GM23248 (cell line): Measurements from ENCODE around the gene CACNA2D1. TPM values are rescaled to one million over a fixed set of nuclear protein-coding genes. Genes with fewer than 3 reads are reported as not detected.

ENCODE experiments used
- DNase-seq: peaks from one replicate; pipeline ENCODE4 v3.0.0-alpha.2; 2015
- H2AFZ ChIP-seq: fragments of 200-600 bp; sonication (generic); 2 replicates; pipeline ENCODE4 v1.6.1; 2016; ENCODE audit warnings: antibody characterized with exemption
- H3F3A ChIP-seq: fragments of 200-600 bp; sonication (generic); 2 replicates; pipeline ENCODE4 v1.6.1; 2016; ENCODE audit warnings: mild to moderate bottlenecking, antibody characterized with exemption, mixed run types; ENCODE audit not compliant: insufficient read depth
- H3K27ac ChIP-seq: fragments of 200-600 bp; sonication (generic); 2 replicates; pipeline ENCODE4 v1.5.1; 2016; ENCODE audit warnings: mild to moderate bottlenecking
- H3K27me3 ChIP-seq: fragments of 200-600 bp; sonication (generic); replicated peaks from 2 replicates; pipeline ENCODE4 v1.6.1; 2016; ENCODE audit warnings: mild to moderate bottlenecking; ENCODE audit not compliant: insufficient read depth
- H3K36me3 ChIP-seq: fragments of 200-600 bp; sonication (generic); 2 replicates; pipeline ENCODE4 v1.6.1; 2016; ENCODE audit warnings: low read depth, mild to moderate bottlenecking
- H3K4me1 ChIP-seq: fragments of 200-600 bp; sonication (generic); 2 replicates; pipeline ENCODE4 v1.6.1; 2016; ENCODE audit warnings: mild to moderate bottlenecking; ENCODE audit not compliant: insufficient read depth
- H3K4me2 ChIP-seq: fragments of 200-600 bp; sonication (generic); one replicate; pipeline ENCODE4 v1.6.1; 2016; ENCODE audit warnings: mild to moderate bottlenecking; ENCODE audit not compliant: unreplicated experiment
- H3K4me3 ChIP-seq: fragments of 200-600 bp; sonication (generic); 2 replicates; pipeline ENCODE4 v1.5.1; 2016; ENCODE audit warnings: mild to moderate bottlenecking
- H3K79me2 ChIP-seq: fragments of 200-600 bp; sonication (generic); 2 replicates; pipeline ENCODE4 v1.6.1; 2016; ENCODE audit warnings: mild to moderate bottlenecking; ENCODE audit not compliant: insufficient read depth
- H3K9ac ChIP-seq: fragments of 200-600 bp; sonication (generic); 2 replicates; pipeline ENCODE4 v1.6.1; 2016; ENCODE audit warnings: mild to moderate bottlenecking
- H3K9me2 ChIP-seq: fragments of 200-600 bp; sonication (generic); 2 replicates; pipeline ENCODE4 v1.6.1; 2016; ENCODE audit warnings: mixed run types, mild to moderate bottlenecking, moderate library complexity; ENCODE audit not compliant: insufficient read depth
- H3K9me3 ChIP-seq: fragments of 200-600 bp; sonication (generic); one replicate; pipeline ENCODE4 v1.6.1; 2017; ENCODE audit warnings: low read depth
- H4K20me1 ChIP-seq: fragments of 200-600 bp; sonication (generic); 2 replicates; pipeline ENCODE4 v1.6.0; 2016; ENCODE audit not compliant: insufficient read depth
- EZH2 ChIP-seq: fragments of 200-600 bp; sonication (generic); IDR thresholded peaks from 2 replicates; pipeline ENCODE4 v1.6.1; 2018; ENCODE audit warnings: antibody characterized with exemption, mild to moderate bottlenecking; ENCODE audit not compliant: insufficient read depth, poor library complexity, severe bottlenecking
- EZH2phosphoT487 ChIP-seq: fragments of 200-600 bp; sonication (generic); IDR thresholded peaks from 2 replicates; pipeline ENCODE4 v1.6.1; 2018; ENCODE audit warnings: antibody characterized with exemption, moderate library complexity, mild to moderate bottlenecking, low read depth; ENCODE audit not compliant: insufficient read depth
- WGBS, 2 experiments: methylation state at CpG; one replicate each; pipeline ENCODE4 v1.1.6; 2015 to 2017; ENCODE audit warnings: low lambda C conversion rate in 2 of 2, low coverage in 1 of 2; ENCODE audit errors: missing lambda C conversion rate in 2 of 2; 5-methylcytosine and 5-hydroxymethylcytosine counted together
- in situ Hi-C: fragments of 300-500 bp; cut with MboI; formaldehyde crosslinking; loops from 2 replicates; pipeline ENCODE4 v1.15.0; 2020
- polyA plus RNA-seq: library from polyadenylated mRNA; unstranded; fragments of >200 nt; fragmentation: Nextera tagmentation; extraction: Ambion mirVana; gene quantifications from 2 replicates; pipeline ENCODE4 v1.2.1, GENCODE V29; 2016
- total RNA-seq: library from RNA; depleted of rRNA; stranded (reverse); fragments of >200 nt; shearing (Covaris generic); gene quantifications from 2 replicates; pipeline ENCODE4 v1.2.3, GENCODE V29; 2014

The CACNA2D1 gene
- total and polyA plus RNA-seq, 2 experiments from 2014 or later: 7.7 to 21.2 TPM

GRCh38 chr7:82114237-82114636 lies 329.3 kb downstream of the CACNA2D1 start:
- no peak for TF ChIP-seq EZH2
- no peak for TF ChIP-seq EZH2phosphoT487
- Histone ChIP-seq H3K4me2 (no peak overlapping the region), H4K20me1 (no peaks in the 10 kb centered on the region), H3F3A (peaks cover 4% of the 10 kb centered on the region; the same call in 1 of the 2 replicates), H3K9me3 (no peaks in the 10 kb centered on the region), H3K9me2 (no peaks in the 10 kb centered on the region), H3K4me3 (no peak overlapping the region), H3K4me1 (peaks cover 5% of the 10 kb centered on the region), H3K36me3 (no peaks in the 10 kb centered on the region), H3K27ac (no peak overlapping the region), H2AFZ (no peak overlapping the region), H3K9ac (no peak overlapping the region), H3K27me3 (no peaks in the 10 kb centered on the region), H3K79me2 (no peaks in the 10 kb centered on the region)
- 98 to 99% methylated on average over 6 of the region's 6 CpGs for WGBS, 2 experiments
- no peak for DNase-seq
- in situ Hi-C loops: no loop called here

- H3K36me3 ChIP-seq: no peaks in the 10 kb centered on the region
- no peaks in the 10 kb centered on the region for H3K27me3 ChIP-seq
- no peaks in the 10 kb centered on the region for H4K20me1 ChIP-seq
- H3K4me2 ChIP-seq: no peak overlapping the region
- 90 to 94% methylated on average over 8 of the region's 8 CpGs for WGBS, 2 experiments
- H3K27ac ChIP-seq: no peak overlapping the region; the same call in 1 of the 2 replicates
- peaks cover 21% of the 10 kb centered on the region for H3K4me1 ChIP-seq
- no peaks in the 10 kb centered on the region for H3K9me3 ChIP-seq
- TF ChIP-seq EZH2 (no peak), EZH2phosphoT487 (no peak)
- no peaks in the 10 kb centered on the region for H3K79me2 ChIP-seq
- H2AFZ ChIP-seq: no peak overlapping the region
- no peak overlapping the region for H3K9ac ChIP-seq
- in situ Hi-C loops: no loop called here
- H3F3A ChIP-seq: peaks cover 4% of the 10 kb centered on the region; the same call in 1 of the 2 replicates
- DNase-seq: no peak
- H3K9me2 ChIP-seq: no peaks in the 10 kb centered on the region
- no peak overlapping the region for H3K4me3 ChIP-seq
These were observed 333.3 kb downstream of the CACNA2D1 start for GRCh38 chr7:82110146-82110840.

- DNase-seq: peak; percentile 77
- Histone ChIP-seq H3K36me3 (no peaks in the 10 kb centered on the region), H3K9me2 (no peaks in the 10 kb centered on the region), H3K9me3 (no peaks in the 10 kb centered on the region), H3K27me3 (no peaks in the 10 kb centered on the region), H3K79me2 (no peaks in the 10 kb centered on the region), H3K27ac (peak overlapping the region; percentile 60), H3K4me2 (no peak overlapping the region), H3K9ac (peak overlapping the region; percentile 19; the same call in 1 of the 2 replicates), H3F3A (peaks cover 4% of the 10 kb centered on the region; the same call in 1 of the 2 replicates), H2AFZ (0 out of 2 replicates have a peak overlapping the region, but pooled peaks have one; percentile 14), H3K4me1 (peaks cover 25% of the 10 kb centered on the region), H3K4me3 (no peak overlapping the region), H4K20me1 (no peaks in the 10 kb centered on the region)
- in situ Hi-C loops: no loop called here
- WGBS, 2 experiments: 0% methylated on average over 1 of the region's 1 CpG
- TF ChIP-seq EZH2 (no peak), EZH2phosphoT487 (no peak)
These were observed 334.3 kb downstream of the CACNA2D1 start for GRCh38 chr7:82109288-82109687.

- Histone ChIP-seq H3K36me3 (no peaks in the 10 kb centered on the region), H4K20me1 (no peaks in the 10 kb centered on the region), H3K9me3 (no peaks in the 10 kb centered on the region), H2AFZ (no peak overlapping the region), H3K4me2 (no peak overlapping the region), H3K79me2 (no peaks in the 10 kb centered on the region), H3K4me3 (no peak overlapping the region), H3K9ac (no peak overlapping the region), H3K4me1 (peaks cover 25% of the 10 kb centered on the region), H3K27me3 (no peaks in the 10 kb centered on the region), H3K9me2 (no peaks in the 10 kb centered on the region), H3F3A (peaks cover 4% of the 10 kb centered on the region; the same call in 1 of the 2 replicates), H3K27ac (no peak overlapping the region)
- 69 to 75% methylated on average over 3 of the region's 3 CpGs for WGBS, 2 experiments
- TF ChIP-seq EZH2phosphoT487: no peak
- TF ChIP-seq EZH2: no peak
- DNase-seq: no peak
- in situ Hi-C loops: no loop called here
These were observed 337.4 kb downstream of the CACNA2D1 start for GRCh38 chr7:82106201-82106600.
